ENCODE measurements around the gene GATB.
"Not testable (repeated sequence)": the region's sequence is repeated elsewhere in the genome, so short reads cannot be mapped to it uniquely, and the experiment has no call there.

Gene GATB

DNA sequence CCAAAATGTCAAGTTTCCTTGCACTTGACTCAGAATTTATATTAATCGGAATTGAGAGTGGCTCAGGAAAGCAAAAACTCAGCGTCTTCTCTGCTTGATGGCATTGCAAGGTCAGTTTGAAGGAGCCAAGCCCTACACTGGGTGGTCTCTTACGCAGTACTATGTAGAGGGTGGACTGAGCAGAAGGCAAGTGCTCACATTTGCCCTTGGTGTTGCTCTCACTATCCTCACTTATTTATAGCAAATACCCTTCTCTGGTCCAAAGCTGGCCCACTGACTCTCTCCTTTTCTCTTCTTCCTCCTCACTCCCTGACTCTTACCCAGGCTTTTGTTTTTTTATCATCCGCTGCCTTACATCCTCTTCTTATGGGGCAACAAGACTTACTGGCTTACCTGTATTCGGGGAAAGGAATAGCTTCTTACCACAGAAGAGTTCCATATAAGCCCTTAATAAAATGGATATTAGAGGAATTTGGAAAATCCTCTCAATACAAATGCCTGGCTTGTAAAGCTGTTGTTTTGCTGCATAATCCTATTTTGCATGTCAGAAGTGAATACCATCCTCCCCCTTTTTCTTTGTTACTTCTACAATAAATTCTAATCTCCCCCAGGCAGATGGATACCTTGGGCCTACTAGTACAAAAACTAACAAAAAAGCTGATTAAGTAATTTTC lies 24.8 kb upstream of the GATB start:
- FAIRE-seq: no peak

DNA sequence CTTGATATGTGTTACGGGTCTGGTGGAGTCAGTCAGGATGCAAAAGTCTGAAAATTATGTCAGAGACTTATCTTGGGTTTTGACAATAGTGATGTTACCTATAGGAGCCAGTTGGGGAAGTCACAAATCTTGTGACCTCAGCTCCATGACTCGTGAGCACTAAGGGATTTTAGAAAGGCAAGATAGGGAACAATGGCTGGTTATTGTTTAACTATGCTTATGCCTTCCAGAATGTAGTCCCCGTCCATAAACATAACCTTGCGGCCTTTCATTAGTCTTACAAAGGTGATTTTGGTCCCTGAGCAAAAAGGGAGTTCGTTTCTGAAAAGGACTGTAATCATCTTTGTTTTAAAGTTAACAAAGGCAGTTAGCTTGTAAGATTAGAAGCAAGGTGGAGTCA lies 23.9 kb upstream of the GATB start:
- FAIRE-seq: no peak

DNA sequence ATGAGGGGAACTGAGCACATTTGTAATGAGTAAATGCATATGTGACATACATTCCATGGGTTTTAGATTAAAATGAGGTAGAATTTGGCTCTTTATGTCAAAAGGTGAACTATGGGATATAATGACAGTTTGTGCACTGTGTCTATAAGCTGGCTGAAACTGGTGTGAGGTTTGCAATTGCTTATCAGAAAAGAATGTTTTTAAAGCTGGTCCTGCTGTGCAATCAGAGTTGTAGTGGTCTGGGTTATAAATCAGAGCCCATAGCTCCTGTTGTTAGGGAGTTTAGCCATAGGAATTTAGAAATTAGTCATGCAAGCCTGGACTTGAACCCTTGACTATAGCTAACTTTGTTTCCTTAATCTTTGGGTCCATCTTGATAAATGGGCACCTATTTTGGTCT lies 23.1 kb upstream of the GATB start:
- FAIRE-seq: no peak

DNA sequence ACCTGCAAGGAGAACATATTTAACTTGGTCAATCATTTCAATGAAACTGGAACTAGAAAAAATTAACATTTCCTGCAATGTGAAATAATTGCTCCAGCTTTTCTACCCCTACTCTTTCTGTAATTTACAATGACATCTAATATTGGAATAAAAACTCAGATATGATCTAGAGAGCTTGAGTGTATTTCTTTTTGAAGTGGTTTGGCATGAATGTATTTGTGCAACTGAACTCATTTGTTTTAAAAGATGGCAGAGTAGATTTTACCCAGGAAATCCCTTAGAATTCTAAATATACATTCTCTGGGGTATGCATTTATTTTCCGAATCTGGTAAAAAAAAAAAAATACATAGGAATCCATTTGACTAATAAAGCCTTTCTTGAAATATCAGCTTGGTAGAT lies 21.5 kb upstream of the GATB start:
- no peak for FAIRE-seq

DNA sequence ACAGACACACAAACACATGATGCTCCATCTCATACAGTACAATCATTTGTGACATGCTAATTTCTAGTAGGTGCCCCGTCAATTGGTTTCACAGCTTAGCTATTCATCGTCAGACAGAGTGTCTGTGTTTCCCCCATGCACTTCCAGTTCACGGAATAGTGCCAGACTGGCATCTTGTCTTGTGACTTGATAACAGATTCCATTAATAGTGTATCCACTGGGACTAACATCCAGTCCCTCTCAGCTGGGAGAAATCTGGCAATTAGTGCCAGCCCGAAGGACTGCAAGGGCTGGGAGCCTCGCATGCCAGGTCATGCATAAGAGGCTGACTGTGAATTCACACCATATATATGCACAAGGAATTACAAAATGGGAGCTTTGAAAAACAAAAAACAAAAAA lies 20.2 kb upstream of the GATB start:
- FAIRE-seq: no peak

DNA sequence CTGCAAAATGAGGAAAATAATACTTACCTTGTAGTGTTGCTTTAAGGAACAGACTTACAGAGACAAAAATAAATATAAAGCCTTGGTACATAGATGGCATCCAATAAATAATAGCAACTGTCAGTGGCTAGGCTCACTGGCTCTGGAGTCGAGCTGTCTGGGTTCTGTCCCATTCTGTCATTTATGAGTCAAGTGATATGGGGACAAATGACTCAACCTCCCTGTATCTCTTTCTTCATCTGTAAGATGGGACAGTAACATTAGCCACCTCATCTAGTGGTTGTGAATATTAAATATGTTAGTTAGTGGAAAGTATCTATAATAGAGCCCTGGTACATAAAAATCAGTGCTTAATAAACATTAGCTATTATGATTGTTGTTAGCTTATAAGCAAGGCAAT lies 16.7 kb upstream of the GATB start:
- FAIRE-seq: no peak

DNA sequence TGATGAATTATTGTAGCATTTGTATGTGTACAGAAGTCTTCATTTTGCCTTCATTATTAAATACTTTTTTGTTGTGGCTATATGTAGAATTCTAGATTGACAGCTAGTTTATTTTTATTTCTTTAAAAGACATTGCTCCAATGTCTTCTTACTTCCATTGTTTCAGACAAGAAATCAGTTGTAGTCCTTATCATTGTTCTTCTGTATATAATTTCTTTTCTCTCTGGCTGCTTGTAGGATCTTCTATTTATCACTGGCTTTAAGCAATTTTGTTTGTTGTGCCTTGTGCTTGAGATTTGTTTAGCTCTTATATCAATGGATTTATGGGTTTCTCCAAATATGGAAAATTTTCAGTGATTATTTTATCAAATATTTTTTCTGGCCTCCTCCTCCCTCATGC lies 13.5 kb upstream of the GATB start:
- no peak for FAIRE-seq

DNA sequence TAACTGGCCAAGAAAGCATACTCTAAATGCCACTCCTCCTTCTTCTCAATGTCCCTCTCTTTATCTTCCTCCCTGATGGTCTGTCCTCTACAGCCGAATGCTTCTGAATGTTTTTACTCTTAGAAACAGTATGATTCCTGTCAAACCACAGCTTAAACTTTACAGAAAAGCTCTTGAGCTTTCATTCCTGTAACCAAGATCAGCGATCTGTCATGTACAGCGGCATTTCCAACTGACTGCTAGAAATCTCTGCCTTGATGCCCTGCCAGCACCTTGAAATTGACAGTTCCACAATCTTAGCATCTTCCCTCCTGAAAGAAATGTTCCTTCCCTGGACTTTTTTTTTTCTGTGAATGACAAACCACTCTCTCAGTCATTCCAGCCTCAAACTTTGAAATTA lies 11.5 kb upstream of the GATB start:
- no peak for FAIRE-seq

DNA sequence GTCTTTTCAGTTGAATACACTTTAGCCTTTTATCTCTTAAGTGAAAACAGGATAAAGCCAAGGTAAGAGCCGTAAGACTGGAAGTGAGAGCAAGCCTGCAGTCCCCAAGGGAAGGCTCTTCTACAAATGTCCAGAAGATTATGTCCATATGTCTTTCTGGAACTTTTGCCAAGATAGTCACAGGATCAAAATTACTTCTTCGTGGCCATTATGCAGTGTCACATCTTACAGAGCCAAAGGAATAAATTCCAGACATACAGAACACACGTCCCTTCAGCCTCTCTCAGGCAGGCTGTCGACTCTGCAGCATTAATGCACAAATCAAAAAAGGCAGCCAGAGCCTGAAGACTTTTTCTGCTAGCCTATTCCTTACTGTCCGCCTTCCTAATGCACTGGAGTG lies 10.9 kb upstream of the GATB start:
- FAIRE-seq: no peak

DNA sequence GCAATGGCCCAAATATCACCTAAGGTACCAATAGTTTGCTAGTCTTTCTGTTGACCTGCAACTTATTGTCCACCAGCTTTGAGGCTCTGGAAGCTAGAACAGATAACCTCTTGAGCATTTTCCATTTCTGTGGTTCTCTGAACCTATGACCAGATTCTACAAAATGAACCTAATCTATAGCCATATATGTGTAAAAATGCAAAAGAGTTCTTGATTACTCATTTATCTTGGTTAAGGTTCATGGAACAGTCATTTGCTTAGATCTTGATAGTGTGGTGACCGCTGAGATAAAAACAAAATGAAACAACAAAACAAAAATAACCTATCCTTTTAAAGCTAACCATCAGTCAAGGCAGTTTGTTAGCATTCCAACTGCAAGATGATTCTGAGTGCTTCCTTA lies 9.3 kb upstream of the GATB start:
- FAIRE-seq: no peak

DNA sequence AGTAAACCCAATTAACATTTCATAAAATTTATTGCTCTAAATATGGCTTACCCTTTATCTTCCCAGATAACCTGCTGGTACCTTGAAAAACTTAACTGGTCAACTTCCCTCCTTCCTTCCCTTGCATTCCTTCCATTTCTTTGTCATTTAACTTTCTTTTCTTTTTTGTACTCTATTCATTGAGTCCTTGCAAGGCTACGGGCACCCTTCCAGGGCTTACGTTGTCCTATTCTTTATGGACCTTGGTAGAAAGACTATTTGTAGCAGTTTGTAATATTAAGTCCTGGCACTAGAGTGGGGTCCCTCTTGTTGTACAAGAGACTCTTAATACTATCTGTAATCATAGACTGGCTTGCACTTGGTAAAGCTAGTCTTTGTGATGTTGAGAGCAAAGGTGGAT lies 8.0 kb upstream of the GATB start:
- FAIRE-seq: no peak

DNA sequence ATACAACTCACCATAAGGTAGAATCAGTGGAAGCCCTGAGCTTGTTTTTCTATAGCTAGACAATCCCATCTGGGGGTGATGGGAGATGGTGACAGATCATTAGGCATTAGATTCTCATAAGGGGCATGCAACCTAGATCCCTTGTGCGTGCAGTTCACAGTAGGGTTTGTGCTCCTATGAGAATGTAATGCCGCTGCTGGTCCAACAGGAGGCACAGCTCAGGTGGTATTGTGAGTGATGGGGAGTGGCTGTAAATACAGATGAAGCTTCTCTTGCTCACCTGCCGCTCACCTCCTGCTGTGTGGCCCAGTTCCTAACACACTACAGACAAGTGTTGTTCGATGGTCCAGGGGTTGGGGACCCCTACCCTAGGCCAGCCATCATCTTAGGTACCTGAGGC lies 5.9 kb upstream of the GATB start:
- no peak for FAIRE-seq

DNA sequence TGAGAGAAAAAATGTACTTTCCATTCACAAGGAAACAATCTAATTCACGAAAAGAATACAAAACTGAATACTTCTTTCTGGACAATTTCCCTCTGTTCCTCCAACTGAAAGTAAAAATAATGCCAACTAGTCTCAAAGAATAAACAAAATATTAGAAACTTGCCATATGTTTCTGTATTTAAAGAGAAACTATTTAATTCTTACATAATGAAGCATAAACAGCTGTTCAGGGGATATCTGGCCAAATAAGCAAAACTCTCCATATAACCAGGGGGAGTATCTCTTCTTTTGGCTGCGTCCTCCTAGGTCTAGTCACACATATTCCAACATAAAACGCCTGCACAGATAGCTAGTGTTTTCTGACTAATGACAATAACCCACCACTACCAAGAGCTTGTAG lies 805 bp downstream of the GATB start:
- no peak for FAIRE-seq

DNA sequence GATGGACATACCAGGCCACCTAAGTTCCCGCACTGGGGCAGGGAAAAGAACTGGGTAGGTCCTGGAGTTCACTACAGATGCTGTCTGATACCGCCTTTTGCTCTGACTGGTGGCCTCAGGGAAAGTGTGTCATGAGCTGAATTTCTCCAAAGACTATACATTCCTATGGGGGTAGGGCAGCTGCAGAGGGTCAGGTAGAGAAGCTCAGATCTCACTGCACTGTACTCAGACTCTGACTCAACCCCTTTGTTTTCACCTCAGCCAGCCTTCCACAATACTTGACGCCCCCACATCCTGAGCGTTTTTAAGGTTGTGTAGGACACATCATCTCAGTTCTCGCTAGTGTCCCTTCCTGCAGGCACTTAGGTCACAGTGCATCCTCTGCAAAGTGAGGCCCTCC lies 7.8 kb downstream of the GATB start:
- no peak for FAIRE-seq

DNA sequence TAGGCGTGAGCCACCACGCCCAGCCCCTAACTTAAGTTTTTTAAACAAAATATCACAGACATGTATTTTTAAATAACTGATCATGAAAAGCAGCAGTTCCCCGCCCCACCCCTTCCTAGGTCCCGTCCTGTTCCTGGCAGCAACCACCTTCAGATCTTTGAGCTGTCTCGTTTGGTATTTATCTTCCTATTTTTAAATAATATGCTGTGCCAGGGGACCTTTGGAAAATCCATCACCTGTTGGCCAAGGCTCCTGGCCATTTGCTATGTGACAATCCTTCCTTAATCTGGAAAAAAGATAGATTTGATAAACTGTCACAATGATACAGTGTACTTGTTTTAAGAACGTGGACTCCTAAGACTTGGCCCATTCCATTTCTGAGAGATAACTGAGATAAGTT lies 10.7 kb downstream of the GATB start:
- FAIRE-seq: no peak

DNA sequence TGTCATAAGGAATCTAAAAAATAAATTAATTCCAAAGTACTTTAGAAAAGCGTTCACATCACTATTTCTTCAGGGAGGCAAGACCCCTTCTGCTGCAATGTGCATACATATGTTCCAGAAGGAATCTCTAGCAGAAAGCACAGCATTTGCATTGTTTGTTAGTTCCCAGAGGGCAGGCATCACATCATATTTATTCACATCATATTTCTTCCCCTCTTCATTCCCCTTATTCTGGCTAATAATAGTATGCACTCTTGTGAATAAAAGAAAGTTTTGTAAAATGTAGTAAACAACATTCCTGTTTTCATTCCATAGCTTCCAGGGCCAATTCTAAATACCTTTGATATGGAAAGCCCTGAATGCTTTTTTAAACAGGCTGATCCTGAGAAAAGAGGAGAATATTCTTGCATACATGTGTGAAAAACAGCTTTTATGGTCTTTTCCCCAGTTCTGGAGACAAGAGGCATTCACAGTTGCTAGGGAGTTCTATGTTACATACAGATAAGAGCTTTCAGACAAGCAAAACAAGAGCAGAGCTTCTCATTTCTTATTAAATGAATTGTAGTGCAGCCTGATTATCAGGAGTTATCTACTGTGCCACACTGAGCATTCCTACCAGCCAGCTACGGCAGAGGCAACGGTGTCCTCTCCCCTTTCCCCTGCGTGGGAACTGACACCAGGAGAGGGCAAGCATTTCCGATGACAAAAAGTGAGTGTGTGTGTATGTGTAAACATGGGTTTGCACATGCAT lies 15.2 kb downstream of the GATB start:
- FAIRE-seq: no peak

DNA sequence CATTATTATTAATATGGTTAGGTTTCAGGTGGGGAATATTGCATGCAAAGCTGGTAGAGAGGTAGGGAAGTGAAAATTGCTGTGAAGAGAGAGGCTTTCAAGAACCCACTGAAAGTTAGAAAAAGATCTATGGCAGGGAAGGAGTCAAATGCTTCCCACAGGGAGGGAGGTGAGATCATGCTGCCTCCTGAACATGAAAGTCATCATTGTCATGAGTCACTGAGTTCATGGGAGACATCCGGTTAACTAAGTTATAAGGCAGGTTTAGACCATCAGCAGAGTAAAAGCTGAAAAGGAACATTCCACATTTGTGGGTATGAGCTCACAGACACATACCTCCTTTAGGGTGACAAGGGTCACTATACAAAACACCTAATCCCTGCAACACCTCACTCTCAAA lies 16.2 kb downstream of the GATB start:
- FAIRE-seq: no peak

DNA sequence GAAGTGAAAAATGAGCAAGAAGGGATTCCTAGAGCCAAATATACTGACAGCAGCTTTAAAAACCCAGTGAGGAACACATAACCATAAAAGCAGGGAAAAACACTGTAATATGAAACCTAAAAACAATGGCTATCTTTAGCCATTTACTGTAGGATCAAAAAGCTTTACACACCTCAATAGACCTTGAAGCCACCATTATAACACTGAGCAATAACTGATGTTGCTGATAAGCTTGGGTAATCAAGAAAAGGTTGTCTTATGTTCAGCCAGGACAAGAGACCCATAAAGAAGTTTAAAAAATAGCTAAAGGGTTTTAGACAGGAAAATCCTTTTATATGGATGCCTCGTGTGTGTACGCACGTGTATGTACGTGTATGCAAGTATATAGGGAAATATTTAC lies 16.9 kb downstream of the GATB start:
- FAIRE-seq: no peak

DNA sequence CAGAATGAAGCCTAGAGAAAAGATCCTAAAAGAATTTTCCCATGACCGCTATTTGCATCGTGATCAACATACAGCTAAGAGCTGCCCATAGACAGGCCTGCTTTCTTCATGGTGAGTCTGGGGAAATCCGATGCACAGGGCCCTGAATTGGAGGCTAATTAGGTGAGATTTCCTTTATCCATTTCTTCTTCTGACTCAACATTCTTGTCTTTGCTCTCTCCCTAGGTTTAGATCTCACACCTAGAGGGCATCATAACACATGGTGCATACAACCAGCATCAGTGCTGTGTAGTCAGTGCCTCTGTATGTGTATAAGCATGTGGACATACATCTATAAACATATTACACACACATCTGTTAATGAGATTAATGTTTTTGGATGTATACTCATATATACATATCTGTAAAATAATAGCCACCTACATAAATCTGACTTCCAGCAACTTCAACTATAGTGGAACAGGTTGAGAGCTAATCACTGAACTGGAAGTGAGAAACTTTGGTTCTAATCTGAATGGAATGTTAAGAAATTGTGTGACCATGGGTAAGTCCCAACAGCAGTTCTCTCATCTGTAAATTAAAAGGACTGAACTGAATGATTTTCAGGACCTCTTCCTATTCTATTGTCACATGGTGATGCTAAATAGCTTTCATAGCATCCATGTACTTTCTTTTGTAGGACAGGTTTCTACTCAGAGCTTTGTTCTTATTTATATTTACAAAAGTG lies 17.5 kb downstream of the GATB start:
- no peak for FAIRE-seq

DNA sequence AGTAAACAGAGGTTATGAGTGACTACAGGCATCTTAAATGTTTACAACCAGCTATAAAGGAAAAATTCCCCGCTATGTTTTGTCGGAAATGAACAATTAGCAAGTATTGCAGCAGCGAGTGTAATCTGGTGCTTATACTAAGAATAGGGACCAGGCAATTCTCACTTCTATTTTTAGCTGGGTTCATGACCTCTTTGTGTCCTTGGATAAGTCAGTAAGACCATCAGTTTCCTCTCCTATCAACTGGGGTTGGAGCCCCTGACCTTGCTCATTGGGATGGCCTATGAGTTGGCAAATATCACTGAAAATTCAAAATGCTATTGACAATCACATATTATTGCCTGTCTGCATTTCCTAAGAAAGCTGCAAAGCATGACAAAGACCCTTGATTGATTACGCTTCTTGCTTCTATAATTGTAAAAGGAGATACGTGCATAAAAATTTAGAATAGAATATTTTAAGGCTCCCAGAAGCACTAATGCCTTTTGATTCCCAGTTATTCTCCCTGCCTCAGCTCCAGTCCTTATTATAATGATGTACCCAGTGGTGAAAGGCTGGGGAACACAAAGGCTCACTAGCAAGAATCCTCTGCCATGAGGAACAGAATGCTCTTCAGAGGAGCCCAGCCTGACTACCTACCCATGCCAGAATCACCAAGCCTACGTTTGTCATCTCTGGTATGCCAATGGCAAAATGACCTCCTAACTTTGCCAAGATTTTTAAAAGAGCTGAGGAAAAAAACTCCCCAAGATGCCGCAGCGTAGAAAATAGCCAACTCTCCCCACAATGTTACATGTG lies 21.9 kb downstream of the GATB start:
- FAIRE-seq: no peak

DNA sequence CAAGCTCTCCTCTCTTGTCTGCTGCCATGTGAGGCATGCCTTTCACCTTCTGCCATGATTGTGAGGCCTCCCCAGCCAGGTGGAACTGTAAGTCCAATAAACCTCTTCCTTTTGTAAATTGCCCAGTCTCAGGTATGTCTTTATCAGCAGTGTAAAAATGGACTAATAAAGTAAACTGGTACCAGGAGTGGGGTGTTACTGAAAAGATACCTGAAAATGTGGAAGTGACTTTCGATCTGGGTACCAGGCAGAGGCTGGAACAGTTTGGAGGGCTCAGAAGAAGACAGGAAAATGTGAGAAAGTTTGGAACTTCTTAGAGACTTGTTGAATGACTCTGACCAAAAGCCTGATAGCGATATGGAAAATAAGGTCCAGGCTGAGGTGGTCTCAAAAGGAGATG lies 24.0 kb downstream of the GATB start:
- not testable (repeated sequence) for FAIRE-seq

DNA sequence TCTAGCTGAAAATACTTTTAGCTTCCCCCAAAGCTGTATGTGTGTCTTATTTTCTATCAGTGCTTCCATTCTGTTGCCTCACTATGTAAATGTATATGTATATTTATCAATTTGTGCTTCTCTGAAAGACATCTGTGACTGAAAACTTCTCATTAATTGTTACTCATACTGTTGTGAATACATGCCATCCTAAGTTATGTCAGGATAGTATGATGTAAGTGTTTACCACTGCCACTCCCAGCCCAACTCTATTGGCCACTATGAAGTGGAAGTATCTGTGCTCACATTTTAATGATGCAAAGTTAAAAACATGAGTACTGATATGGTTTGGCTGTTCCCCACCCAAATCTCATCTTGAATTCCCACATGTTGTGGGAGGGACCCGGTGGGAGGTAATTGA lies 24.4 kb downstream of the GATB start:
- no peak for FAIRE-seq

DNA sequence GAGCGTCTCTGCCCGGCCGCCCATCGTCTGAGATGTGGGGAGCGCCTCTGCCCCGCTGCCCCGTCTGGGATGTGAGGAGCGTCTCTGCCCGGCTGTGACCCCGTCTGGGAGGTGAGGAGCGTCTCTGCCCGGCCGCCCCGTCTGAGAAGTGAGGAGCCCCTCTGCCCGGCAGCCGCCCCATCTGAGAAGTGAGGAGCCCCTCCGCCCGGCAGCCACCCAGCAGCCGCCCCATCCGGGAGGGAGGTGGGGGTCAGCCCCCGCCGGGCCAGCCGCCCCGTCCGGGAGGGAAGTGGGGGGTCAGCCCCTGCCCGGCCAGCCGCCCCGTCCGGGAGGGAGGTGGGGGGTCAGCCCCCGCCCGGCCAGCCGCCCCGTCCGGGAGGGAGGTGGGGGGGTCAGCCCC lies 29.1 kb downstream of the GATB start:
- FAIRE-seq: not testable (repeated sequence)

Data from A204.1 (cell line).